ENCODE results near the gene PORCN.

PORCN gene

DNA sequence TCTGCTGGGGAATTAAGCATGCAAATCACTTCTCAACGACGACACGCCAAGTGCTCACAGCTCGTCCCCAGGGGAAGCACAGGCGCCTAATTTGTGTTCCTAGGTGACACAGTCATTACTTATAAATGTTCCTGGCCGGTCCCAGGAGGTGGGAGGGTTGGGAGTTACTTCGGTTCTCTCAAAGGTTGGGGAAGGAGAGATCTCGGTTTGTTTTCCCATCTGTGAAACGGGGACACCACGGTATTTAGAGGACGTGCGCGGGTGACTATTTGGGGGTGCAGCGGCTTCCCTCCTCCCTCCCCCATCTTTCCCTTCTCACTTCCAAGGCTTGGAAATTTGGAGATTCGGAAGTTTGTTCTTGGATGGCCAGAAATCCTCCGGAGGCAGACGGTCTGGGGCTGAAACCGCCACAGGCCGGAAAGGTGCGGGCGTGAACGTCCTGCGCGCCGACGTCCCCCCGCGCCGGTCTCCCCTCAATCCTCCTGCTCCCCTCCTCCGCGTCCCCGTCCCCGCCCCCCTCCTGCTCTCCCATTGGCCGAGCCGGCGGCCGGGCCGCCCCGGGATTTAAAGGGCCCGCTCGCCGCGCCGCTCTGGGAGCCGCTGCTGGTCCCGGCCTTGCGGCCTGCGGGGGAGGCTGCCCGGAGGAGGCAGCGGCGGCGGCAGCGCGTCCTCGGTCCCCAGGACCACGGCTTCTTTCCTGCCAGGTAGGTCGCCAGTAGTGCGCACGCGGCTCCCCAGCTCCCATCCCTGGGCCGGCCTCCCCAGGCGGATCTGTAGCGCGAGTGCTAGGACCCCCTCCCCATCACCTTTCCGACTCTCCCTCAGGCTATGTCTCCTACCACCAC lies at the start of gene PORCN:
Gene PORCN (plus strand): TSS at position 593 of the 845 bp plus-strand sequence. CDS start 829 bp downstream, outside the sequence.
- peak within 1 kb of the TSS; percentile 70 for H3K9ac ChIP-seq (ENCODE audit: low read depth, low read length)
- H3K27ac ChIP-seq (ENCODE audit: low read depth, low read length) = peak within 1 kb of the TSS; percentile 44
- no peaks in the 10 kb centered on the region for H3K4me1 ChIP-seq (ENCODE audit: control insufficient read depth, insufficient read depth, low read length)
- H3K9me3 ChIP-seq (ENCODE audit: control insufficient read depth, insufficient read depth, low read length) = peaks cover 33% of the 10 kb centered on the region
- H3K36me3 ChIP-seq (ENCODE audit: control insufficient read depth, insufficient read depth, low read length) = no peaks in the 10 kb centered on the region
- H3K27me3 ChIP-seq (ENCODE audit: control insufficient read depth, insufficient read depth, low read length) = no peaks in the 10 kb centered on the region
- peak within 1 kb of the TSS; percentile 85 for H3K4me3 ChIP-seq (ENCODE audit: low read depth, low read length)

DNA sequence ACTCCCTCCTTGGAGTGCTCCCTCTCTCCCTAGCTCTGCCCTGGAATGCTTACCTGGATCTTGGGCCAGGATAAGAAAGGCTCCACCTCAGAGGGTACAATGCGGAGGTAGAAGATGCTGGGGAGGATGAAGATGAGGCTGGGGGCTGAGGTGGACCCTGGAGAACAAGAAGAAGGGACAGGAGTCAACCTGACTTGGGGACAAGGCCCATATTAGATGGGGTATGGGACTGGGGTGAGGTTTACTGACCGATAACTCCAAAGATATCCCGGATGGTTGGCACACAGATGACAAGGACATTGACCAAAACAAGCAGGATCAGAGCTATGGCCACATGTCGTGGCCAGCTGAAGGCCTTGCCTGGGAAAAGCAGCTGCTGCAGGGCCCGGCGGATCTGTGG lies 49.3 kb upstream of the PORCN start:
- Histone ChIP-seq H3K4me1 (ENCODE audit: control insufficient read depth, insufficient read depth, low read length) (no peaks in the 10 kb centered on the region), H3K27me3 (ENCODE audit: control insufficient read depth, insufficient read depth, low read length) (no peaks in the 10 kb centered on the region), H3K27ac (ENCODE audit: low read depth, low read length) (no peak overlapping the region), H3K9ac (ENCODE audit: low read depth, low read length) (no peak overlapping the region), H3K4me3 (ENCODE audit: low read depth, low read length) (no peak overlapping the region), H3K9me3 (ENCODE audit: control insufficient read depth, insufficient read depth, low read length) (peaks cover 39% of the 10 kb centered on the region), H3K36me3 (ENCODE audit: control insufficient read depth, insufficient read depth, low read length) (peaks cover 25% of the 10 kb centered on the region)

DNA sequence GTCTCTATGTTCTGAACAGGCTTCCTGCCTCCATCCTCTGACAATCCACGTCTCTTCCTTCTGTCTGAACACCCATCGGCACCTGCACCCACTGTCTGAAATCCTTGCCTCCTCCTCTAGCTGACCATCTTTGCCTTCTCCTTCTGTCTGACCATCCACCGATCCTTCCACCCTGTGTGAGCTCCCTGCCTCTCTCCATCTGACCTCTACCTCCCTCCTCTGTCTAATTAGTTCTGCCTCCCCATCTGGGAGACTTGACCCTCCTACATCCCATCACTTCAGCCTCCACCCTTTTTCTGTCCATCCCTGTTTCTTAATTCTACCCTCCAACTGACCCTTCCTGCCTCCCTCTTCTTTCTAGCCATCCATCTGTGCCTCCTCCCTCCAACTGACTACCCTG lies 48.8 kb upstream of the PORCN start:
- H3K27me3 ChIP-seq (ENCODE audit: control insufficient read depth, insufficient read depth, low read length) = no peaks in the 10 kb centered on the region
- peaks cover 38% of the 10 kb centered on the region for H3K9me3 ChIP-seq (ENCODE audit: control insufficient read depth, insufficient read depth, low read length)
- H3K4me1 ChIP-seq (ENCODE audit: control insufficient read depth, insufficient read depth, low read length) = no peaks in the 10 kb centered on the region
- no peak overlapping the region for H3K4me3 ChIP-seq (ENCODE audit: low read depth, low read length)
- H3K9ac ChIP-seq (ENCODE audit: low read depth, low read length) = no peak overlapping the region
- peaks cover 25% of the 10 kb centered on the region for H3K36me3 ChIP-seq (ENCODE audit: control insufficient read depth, insufficient read depth, low read length)
- H3K27ac ChIP-seq (ENCODE audit: low read depth, low read length) = no peak overlapping the region

DNA sequence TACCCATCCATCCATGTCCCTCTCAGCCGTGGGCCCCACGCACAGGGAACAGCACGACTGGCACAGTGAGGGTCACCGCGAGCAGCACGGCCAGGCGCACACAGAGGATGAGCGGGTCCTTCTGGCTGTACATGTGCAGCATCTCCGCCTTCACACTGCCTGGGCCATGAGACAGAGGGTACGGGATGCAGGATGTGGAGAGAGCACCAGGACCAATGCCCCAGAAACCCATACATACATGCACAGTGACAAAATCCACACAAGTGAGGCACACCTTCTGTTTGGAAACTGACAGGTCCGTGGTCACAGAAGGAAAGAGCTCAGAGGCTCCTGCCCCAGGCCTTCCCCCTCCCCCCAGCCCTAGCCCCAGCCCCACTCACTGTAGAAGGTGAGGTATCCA lies 48.2 kb upstream of the PORCN start:
- Histone ChIP-seq H3K9ac (ENCODE audit: low read depth, low read length) (no peak overlapping the region), H3K9me3 (ENCODE audit: control insufficient read depth, insufficient read depth, low read length) (peaks cover 44% of the 10 kb centered on the region), H3K27ac (ENCODE audit: low read depth, low read length) (no peak overlapping the region), H3K36me3 (ENCODE audit: control insufficient read depth, insufficient read depth, low read length) (peaks cover 28% of the 10 kb centered on the region), H3K4me1 (ENCODE audit: control insufficient read depth, insufficient read depth, low read length) (no peaks in the 10 kb centered on the region), H3K4me3 (ENCODE audit: low read depth, low read length) (no peak overlapping the region), H3K27me3 (ENCODE audit: control insufficient read depth, insufficient read depth, low read length) (no peaks in the 10 kb centered on the region)

DNA sequence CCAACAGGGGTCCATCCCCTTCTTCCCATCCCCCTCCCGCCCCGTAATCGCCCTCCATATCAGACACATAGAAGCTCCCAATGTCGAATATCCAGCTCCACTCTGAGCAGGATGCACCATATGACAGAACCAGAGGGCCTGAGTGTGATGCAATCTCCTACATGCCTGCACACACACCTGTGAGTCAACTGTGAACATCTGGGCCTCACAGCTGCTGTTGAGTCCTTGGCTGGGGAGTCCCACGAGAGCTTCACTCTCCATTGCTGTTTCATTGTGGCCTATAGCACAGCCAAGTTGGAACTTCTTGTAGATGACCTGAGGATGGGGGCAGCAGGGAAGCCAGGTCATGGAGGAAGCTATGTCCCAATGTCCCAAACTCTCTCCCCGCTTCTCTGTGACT lies 47.0 kb upstream of the PORCN start:
- no peaks in the 10 kb centered on the region for H3K27me3 ChIP-seq (ENCODE audit: control insufficient read depth, insufficient read depth, low read length)
- H3K4me1 ChIP-seq (ENCODE audit: control insufficient read depth, insufficient read depth, low read length) = no peaks in the 10 kb centered on the region
- H3K9me3 ChIP-seq (ENCODE audit: control insufficient read depth, insufficient read depth, low read length) = peaks cover 42% of the 10 kb centered on the region
- H3K36me3 ChIP-seq (ENCODE audit: control insufficient read depth, insufficient read depth, low read length) = peaks cover 30% of the 10 kb centered on the region
- no peak overlapping the region for H3K9ac ChIP-seq (ENCODE audit: low read depth, low read length)
- H3K4me3 ChIP-seq (ENCODE audit: low read depth, low read length) = no peak overlapping the region
- no peak overlapping the region for H3K27ac ChIP-seq (ENCODE audit: low read depth, low read length)

DNA sequence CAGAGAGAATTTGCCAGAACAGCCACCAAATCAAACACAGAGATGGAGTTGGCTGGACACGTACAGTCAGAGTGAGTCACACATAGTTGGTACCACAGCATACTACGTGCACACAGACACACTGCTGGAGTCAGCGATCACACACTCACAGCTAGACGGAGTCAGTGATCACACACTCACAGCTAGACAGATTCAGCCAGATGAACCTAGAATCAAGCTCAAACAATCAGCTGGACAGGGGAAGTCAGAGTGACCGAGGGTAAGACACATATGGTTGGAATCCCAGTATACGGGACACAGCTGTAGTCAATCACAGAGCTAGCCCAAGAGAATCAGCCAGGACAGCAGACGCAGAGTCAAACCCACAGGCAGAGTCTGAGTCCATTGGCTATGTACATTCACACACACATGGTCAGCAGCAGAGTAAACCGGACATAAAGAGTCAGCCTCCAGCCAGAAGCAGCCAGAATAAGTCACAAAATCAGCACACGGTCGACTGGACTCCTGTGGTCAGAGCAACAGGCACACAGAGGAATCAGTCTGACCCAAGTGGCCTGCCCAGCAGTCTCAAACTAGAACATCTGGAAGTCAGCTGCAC lies 43.4 kb upstream of the PORCN start:
- no peak overlapping the region for H3K27ac ChIP-seq (ENCODE audit: low read depth, low read length)
- H3K27me3 ChIP-seq (ENCODE audit: control insufficient read depth, insufficient read depth, low read length) = no peaks in the 10 kb centered on the region; the same call in 1 of the 2 replicates
- peaks cover 33% of the 10 kb centered on the region for H3K9me3 ChIP-seq (ENCODE audit: control insufficient read depth, insufficient read depth, low read length)
- peaks cover 16% of the 10 kb centered on the region for H3K36me3 ChIP-seq (ENCODE audit: control insufficient read depth, insufficient read depth, low read length)
- 0 out of 2 replicates have a peak, but pooled peaks cover 7% of the 10 kb centered on the region for H3K4me1 ChIP-seq (ENCODE audit: control insufficient read depth, insufficient read depth, low read length)
- H3K9ac ChIP-seq (ENCODE audit: low read depth, low read length) = no peak overlapping the region
- no peak overlapping the region for H3K4me3 ChIP-seq (ENCODE audit: low read depth, low read length)

DNA sequence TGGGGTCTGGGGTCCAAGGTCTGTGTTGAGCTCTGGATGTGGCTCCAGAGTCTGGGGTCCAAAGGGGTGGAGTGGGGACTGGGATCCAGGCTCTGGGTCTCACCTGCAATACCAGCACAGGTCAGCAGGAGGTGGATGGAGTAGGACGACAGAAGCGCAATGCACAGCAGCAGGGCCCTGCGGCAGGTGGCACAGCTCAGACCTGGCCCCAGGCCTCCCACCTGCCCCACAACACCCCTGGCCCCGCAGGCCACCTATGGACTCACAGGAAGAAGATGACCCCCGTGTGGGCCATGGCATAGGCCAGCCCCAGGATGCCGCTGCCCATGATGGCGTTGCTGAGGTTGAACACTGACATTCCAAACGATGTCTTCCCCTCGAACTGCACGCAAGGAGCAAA lies 42.1 kb upstream of the PORCN start:
- Histone ChIP-seq H3K9ac (ENCODE audit: low read depth, low read length) (no peak overlapping the region), H3K27me3 (ENCODE audit: control insufficient read depth, insufficient read depth, low read length) (no peaks in the 10 kb centered on the region; the same call in 1 of the 2 replicates), H3K4me3 (ENCODE audit: low read depth, low read length) (no peak overlapping the region), H3K4me1 (ENCODE audit: control insufficient read depth, insufficient read depth, low read length) (0 out of 2 replicates have a peak, but pooled peaks cover 7% of the 10 kb centered on the region), H3K27ac (ENCODE audit: low read depth, low read length) (no peak overlapping the region), H3K9me3 (ENCODE audit: control insufficient read depth, insufficient read depth, low read length) (peaks cover 37% of the 10 kb centered on the region; the same call in 1 of the 2 replicates), H3K36me3 (ENCODE audit: control insufficient read depth, insufficient read depth, low read length) (peaks cover 14% of the 10 kb centered on the region)

DNA sequence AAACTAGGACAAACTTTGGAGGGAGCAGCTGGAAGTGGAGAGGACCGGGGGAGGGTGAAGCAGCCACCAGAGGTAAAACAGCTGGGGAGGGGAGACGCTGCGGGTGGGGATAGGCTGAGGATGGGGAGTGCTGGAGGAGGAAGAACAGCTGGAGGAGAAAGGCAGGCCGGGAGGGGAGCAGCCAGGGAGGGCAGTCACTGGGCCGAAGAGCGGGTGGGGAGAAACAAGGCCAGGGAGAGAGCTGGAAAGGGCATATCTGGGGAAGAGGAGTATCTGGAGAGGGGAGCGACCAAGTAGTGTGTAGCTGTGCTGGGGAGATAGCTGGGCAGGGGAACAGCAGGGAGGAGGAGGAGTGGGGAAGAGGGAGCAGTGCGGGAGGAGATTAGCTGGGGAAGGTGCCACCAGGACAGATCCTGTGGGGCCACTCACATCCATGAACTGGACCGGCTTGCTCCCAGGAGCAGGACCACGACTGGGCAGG lies 41.5 kb upstream of the PORCN start:
- Histone ChIP-seq H3K4me3 (ENCODE audit: low read depth, low read length) (peak overlapping the region; percentile 70), H3K9me3 (ENCODE audit: control insufficient read depth, insufficient read depth, low read length) (peaks cover 37% of the 10 kb centered on the region; the same call in 1 of the 2 replicates), H3K4me1 (ENCODE audit: control insufficient read depth, insufficient read depth, low read length) (0 out of 2 replicates have a peak, but pooled peaks cover 7% of the 10 kb centered on the region), H3K27ac (ENCODE audit: low read depth, low read length) (no peak overlapping the region), H3K9ac (ENCODE audit: low read depth, low read length) (no peak overlapping the region), H3K27me3 (ENCODE audit: control insufficient read depth, insufficient read depth, low read length) (no peaks in the 10 kb centered on the region; the same call in 1 of the 2 replicates), H3K36me3 (ENCODE audit: control insufficient read depth, insufficient read depth, low read length) (peaks cover 9% of the 10 kb centered on the region; the same call in 1 of the 2 replicates)

DNA sequence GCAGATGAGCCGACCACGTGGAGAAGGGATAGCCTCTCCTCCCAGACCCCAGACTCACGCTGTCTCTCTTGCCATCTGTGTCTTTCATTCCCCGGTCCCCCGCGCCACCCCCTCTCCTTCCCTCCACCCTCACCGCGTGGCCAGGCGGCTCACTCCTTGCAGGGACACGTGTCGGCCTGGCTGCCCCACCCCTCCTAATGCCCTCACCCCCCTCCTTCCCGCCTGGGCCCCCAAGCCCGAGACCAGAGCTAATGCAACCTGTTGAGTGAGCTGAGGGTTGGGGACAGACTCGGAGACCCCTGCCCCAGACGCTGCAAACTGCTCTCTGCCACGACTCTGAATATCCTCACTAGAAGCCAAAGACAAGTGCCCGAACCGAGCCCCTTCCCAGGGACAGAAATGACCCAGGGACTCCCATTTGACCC lies 40.5 kb upstream of the PORCN start:
- Histone ChIP-seq H3K4me3 (ENCODE audit: low read depth, low read length) (peak overlapping the region; percentile 70), H3K4me1 (ENCODE audit: control insufficient read depth, insufficient read depth, low read length) (peaks cover 15% of the 10 kb centered on the region), H3K9ac (ENCODE audit: low read depth, low read length) (no peak overlapping the region), H3K36me3 (ENCODE audit: control insufficient read depth, insufficient read depth, low read length) (peaks cover 4% of the 10 kb centered on the region; the same call in 1 of the 2 replicates), H3K27me3 (ENCODE audit: control insufficient read depth, insufficient read depth, low read length) (no peaks in the 10 kb centered on the region; the same call in 1 of the 2 replicates), H3K27ac (ENCODE audit: low read depth, low read length) (no peak overlapping the region), H3K9me3 (ENCODE audit: control insufficient read depth, insufficient read depth, low read length) (peaks cover 42% of the 10 kb centered on the region; the same call in 1 of the 2 replicates)

DNA sequence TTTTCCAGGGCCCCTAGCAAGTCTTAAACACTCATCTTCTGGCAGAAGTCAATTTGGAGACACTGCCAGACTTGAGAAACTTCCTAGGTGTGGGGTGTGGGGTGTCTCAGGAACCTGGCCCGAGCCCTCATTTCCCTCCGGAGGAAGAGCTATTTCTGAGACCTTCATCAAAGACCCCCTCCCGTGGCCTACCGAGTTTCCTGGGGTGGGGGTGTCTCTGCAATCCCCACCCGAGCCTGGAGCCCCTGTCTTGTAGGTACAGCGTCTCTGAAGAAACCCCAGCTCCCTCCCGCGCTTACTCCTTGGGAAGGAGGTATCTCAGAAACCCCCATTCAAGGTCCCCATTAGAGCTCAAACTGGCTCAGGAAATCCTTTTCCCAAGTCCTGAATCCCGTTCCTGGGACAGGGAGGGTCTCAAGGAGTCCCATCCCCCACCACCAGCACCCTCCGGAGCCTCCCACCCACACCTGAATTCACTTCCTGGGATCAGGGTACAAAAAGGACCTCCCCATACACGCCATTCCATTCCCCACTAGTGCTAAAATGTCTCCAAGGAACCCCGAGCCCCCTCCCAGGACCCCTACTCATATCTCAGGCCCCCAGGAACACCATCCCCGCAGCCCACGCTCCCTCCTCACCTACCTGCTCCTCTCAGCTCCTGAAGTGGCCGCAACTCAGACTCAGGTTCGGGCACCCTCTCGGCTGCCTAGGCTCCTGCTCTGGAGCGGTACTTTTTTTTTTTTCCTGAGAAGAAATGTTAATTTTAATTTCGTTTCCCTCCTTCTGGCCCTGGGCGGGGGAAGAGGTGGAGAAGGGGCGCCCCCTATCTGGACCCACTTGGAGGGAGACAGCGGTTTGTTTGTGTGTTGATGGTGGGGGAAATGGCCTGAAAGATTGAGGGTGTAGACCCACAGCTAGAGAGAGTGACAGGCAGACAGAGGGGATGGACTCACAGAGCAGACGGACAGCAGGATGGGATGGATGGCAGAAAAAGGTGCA lies 39.8 kb upstream of the PORCN start:
- Histone ChIP-seq H3K27ac (ENCODE audit: low read depth, low read length) (no peak overlapping the region), H3K9me3 (ENCODE audit: control insufficient read depth, insufficient read depth, low read length) (peaks cover 40% of the 10 kb centered on the region; the same call in 1 of the 2 replicates), H3K27me3 (ENCODE audit: control insufficient read depth, insufficient read depth, low read length) (no peaks in the 10 kb centered on the region; the same call in 1 of the 2 replicates)

More for the DNA sequence above, 39.8 kb upstream of the PORCN start:
- peaks cover 4% of the 10 kb centered on the region; the same call in 1 of the 2 replicates for H3K36me3 ChIP-seq (ENCODE audit: control insufficient read depth, insufficient read depth, low read length)
- H3K9ac ChIP-seq (ENCODE audit: low read depth, low read length) = peak overlapping the region; percentile 35; the same call in 1 of the 2 replicates
- peaks cover 19% of the 10 kb centered on the region for H3K4me1 ChIP-seq (ENCODE audit: control insufficient read depth, insufficient read depth, low read length)
- peak overlapping the region; percentile 70 for H3K4me3 ChIP-seq (ENCODE audit: low read depth, low read length)
